ENCODE results near the gene SLITRK5. TPM values are rescaled to one million over a fixed set of nuclear protein-coding genes. Genes with fewer than 3 reads are reported as not detected.

The SLITRK5 gene, protein sequence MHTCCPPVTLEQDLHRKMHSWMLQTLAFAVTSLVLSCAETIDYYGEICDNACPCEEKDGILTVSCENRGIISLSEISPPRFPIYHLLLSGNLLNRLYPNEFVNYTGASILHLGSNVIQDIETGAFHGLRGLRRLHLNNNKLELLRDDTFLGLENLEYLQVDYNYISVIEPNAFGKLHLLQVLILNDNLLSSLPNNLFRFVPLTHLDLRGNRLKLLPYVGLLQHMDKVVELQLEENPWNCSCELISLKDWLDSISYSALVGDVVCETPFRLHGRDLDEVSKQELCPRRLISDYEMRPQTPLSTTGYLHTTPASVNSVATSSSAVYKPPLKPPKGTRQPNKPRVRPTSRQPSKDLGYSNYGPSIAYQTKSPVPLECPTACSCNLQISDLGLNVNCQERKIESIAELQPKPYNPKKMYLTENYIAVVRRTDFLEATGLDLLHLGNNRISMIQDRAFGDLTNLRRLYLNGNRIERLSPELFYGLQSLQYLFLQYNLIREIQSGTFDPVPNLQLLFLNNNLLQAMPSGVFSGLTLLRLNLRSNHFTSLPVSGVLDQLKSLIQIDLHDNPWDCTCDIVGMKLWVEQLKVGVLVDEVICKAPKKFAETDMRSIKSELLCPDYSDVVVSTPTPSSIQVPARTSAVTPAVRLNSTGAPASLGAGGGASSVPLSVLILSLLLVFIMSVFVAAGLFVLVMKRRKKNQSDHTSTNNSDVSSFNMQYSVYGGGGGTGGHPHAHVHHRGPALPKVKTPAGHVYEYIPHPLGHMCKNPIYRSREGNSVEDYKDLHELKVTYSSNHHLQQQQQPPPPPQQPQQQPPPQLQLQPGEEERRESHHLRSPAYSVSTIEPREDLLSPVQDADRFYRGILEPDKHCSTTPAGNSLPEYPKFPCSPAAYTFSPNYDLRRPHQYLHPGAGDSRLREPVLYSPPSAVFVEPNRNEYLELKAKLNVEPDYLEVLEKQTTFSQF
- 0.09 TPM for total RNA-seq
- polyA plus RNA-seq (ENCODE audit: insufficient read depth, low read depth, low replicate concordance): not detected
- long read RNA-seq, donor 1, full-length matches to known transcripts: 1 of 1 reads
- long read RNA-seq, donor 1, partial matches to known transcripts: 0 of 1 reads
- long read RNA-seq, donor 1, other reads (novel, unspliced or antisense): 0 of 1 reads
- long read RNA-seq, donor 2: 0 reads
- long read RNA-seq, donor 3: 0 reads
- long read RNA-seq, donor 4: 0 reads
- long read RNA-seq, donor 5: 0 reads
- long read RNA-seq, donor 6: 0 reads
- long read RNA-seq, donor 7: 0 reads
- long read RNA-seq, donor 8, full-length matches to known transcripts: 1 of 1 reads
- long read RNA-seq, donor 8, partial matches to known transcripts: 0 of 1 reads
- long read RNA-seq, donor 8, other reads (novel, unspliced or antisense): 0 of 1 reads
- long read RNA-seq, donor 9, full-length matches to known transcripts: 1 of 1 reads
- long read RNA-seq, donor 9, partial matches to known transcripts: 0 of 1 reads
- long read RNA-seq, donor 9, other reads (novel, unspliced or antisense): 0 of 1 reads
- long read RNA-seq, donor 10: 0 reads

GRCh38 chr13:87671031-87671752 lies at the start of gene SLITRK5:
Gene SLITRK5, plus strand, starts transcription at chr13:87671371. Its CDS starts 4,018 bp downstream, at chr13:87675389.
- Histone ChIP-seq H3K36me3 (ENCODE audit: control insufficient read depth in 2 of 3, insufficient read depth in 3 of 3, low read length in 3 of 3) (no peaks in the 10 kb centered on the region), H3K4me3 (ENCODE audit: low read length in 3 of 3) (peak within 1 kb of the TSS; percentile 23 to 60 (median 59)), H3K27ac (ENCODE audit: low read depth in 2 of 2, low read length in 2 of 2) (no peak within 1 kb of the TSS), H3K4me1 (ENCODE audit: control insufficient read depth in 2 of 3, insufficient read depth in 2 of 3, low read depth in 1 of 3, low read length in 3 of 3) (peaks cover 0 to 7% (median 0%) of the 10 kb centered on the region in 3 donors), H3K9ac (ENCODE audit: low read length in 3 of 3) (peak within 1 kb of the TSS in 1 of 3 donors; percentile 48), H3K27me3 (ENCODE audit: control insufficient read depth, insufficient read depth, low read length) (peaks cover 19% of the 10 kb centered on the region), H3K9me3 (ENCODE audit: control insufficient read depth in 2 of 3, insufficient read depth in 1 of 3, low read length in 3 of 3) (peaks cover 0 to 3% (median 2%) of the 10 kb centered on the region in 3 donors)
- TF ChIP-seq, protein P1, sequence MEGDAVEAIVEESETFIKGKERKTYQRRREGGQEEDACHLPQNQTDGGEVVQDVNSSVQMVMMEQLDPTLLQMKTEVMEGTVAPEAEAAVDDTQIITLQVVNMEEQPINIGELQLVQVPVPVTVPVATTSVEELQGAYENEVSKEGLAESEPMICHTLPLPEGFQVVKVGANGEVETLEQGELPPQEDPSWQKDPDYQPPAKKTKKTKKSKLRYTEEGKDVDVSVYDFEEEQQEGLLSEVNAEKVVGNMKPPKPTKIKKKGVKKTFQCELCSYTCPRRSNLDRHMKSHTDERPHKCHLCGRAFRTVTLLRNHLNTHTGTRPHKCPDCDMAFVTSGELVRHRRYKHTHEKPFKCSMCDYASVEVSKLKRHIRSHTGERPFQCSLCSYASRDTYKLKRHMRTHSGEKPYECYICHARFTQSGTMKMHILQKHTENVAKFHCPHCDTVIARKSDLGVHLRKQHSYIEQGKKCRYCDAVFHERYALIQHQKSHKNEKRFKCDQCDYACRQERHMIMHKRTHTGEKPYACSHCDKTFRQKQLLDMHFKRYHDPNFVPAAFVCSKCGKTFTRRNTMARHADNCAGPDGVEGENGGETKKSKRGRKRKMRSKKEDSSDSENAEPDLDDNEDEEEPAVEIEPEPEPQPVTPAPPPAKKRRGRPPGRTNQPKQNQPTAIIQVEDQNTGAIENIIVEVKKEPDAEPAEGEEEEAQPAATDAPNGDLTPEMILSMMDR (IDR thresholded peaks at IDR 0.05; ENCODE audit: borderline replicate concordance, extremely low read depth, insufficient read depth): peak; percentile 56
- intact Hi-C loops (cut with DNase I): no loop called here
- FAIRE-seq (no peak), DNase-seq (peak; percentile 81 to 91 (median 88))

DNA sequence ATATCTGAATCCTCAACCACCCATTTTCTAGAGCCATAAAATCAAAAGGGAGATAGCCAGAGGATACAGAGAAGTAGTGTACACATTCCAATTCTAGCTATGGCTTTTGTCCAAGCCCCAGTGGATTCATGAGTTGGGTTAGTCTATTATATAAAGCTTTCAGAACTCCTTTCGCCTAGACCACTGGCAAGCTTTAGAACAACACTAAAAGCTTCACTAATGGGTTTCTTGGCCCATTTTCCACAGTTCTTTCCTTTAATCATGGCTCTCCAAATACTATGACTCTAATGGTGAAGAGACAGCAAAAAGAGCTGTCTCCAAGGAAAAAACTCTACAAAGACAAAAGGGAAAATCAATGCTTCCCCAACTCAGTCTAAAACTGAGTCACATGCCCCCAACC lies 48.2 kb upstream of the SLITRK5 start:
- Histone ChIP-seq H3K27me3 (ENCODE audit: control insufficient read depth, insufficient read depth, low read length) (no peaks in the 10 kb centered on the region), H3K27ac (ENCODE audit: low read depth in 2 of 2, low read length in 2 of 2) (no peak overlapping the region), H3K4me1 (ENCODE audit: control insufficient read depth in 2 of 3, insufficient read depth in 2 of 3, low read depth in 1 of 3, low read length in 3 of 3) (no peaks in the 10 kb centered on the region), H3K9me3 (ENCODE audit: control insufficient read depth in 2 of 3, insufficient read depth in 1 of 3, low read length in 3 of 3) (no peaks in the 10 kb centered on the region), H3K9ac (ENCODE audit: low read length in 3 of 3) (no peak overlapping the region), H3K4me3 (ENCODE audit: low read length in 3 of 3) (no peak overlapping the region), H3K36me3 (ENCODE audit: control insufficient read depth in 2 of 3, insufficient read depth in 3 of 3, low read length in 3 of 3) (no peaks in the 10 kb centered on the region)
- intact Hi-C loops (cut with DNase I): no loop called here
- FAIRE-seq: no peak
- DNase-seq: no peak
- TF ChIP-seq, protein P1 (IDR thresholded peaks at IDR 0.05; ENCODE audit: borderline replicate concordance, extremely low read depth, insufficient read depth): no peak

GRCh38 chr13:87656306-87656705 lies 14.9 kb upstream of the SLITRK5 start:
- TF ChIP-seq, protein P1 (IDR thresholded peaks at IDR 0.05; ENCODE audit: borderline replicate concordance, extremely low read depth, insufficient read depth): no peak
- FAIRE-seq (no peak), DNase-seq (peak in 1 of 5 donors; percentile 4)
- Histone ChIP-seq H3K27me3 (ENCODE audit: control insufficient read depth, insufficient read depth, low read length) (no peaks in the 10 kb centered on the region), H3K4me3 (ENCODE audit: low read length in 3 of 3) (no peak overlapping the region), H3K27ac (ENCODE audit: low read depth in 2 of 2, low read length in 2 of 2) (no peak overlapping the region), H3K4me1 (ENCODE audit: control insufficient read depth in 2 of 3, insufficient read depth in 2 of 3, low read depth in 1 of 3, low read length in 3 of 3) (no peaks in the 10 kb centered on the region), H3K9ac (ENCODE audit: low read length in 3 of 3) (no peak overlapping the region), H3K9me3 (ENCODE audit: control insufficient read depth in 2 of 3, insufficient read depth in 1 of 3, low read length in 3 of 3) (no peaks in the 10 kb centered on the region), H3K36me3 (ENCODE audit: control insufficient read depth in 2 of 3, insufficient read depth in 3 of 3, low read length in 3 of 3) (no peaks in the 10 kb centered on the region)
- intact Hi-C loops (cut with DNase I): no loop called here

Measured in kidney (tissue), 22 donors.